ENCODE results near the gene MCC.
A peak's percentile ranks its signal among the peaks of the same experiment; 100 is the strongest.

MCC gene

DNA sequence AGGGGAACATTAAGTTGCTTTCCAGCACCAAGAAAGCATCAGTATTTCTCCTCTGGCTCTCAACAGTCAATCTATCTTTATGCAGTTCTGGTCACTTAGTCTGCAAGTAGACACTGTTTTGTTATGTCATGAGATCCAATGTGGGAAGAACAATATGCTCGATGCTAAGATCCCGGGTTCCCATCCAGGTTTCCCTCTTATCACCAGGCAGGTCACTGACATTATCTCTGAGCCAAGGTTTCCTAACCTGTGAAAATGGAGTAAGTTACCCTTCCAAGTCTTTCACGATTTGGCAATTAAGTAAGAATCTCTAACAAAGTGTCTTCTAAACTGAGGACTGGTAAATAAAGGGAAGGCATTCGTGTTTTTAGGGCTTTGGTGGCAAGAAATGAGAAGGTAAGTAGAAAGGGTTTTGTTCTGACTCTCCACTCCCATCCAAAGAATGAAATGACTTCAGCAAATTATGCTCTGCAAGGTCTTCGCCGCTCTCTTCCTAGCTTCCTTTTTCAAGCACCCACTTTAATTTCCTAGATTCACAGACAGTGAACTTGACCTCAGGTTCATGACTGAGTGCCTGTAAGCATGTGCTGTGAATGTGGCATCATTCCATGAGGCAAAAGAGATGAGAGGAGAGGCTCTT lies 425.3 kb downstream of the MCC start:
- DNase-seq, result no peak

DNA sequence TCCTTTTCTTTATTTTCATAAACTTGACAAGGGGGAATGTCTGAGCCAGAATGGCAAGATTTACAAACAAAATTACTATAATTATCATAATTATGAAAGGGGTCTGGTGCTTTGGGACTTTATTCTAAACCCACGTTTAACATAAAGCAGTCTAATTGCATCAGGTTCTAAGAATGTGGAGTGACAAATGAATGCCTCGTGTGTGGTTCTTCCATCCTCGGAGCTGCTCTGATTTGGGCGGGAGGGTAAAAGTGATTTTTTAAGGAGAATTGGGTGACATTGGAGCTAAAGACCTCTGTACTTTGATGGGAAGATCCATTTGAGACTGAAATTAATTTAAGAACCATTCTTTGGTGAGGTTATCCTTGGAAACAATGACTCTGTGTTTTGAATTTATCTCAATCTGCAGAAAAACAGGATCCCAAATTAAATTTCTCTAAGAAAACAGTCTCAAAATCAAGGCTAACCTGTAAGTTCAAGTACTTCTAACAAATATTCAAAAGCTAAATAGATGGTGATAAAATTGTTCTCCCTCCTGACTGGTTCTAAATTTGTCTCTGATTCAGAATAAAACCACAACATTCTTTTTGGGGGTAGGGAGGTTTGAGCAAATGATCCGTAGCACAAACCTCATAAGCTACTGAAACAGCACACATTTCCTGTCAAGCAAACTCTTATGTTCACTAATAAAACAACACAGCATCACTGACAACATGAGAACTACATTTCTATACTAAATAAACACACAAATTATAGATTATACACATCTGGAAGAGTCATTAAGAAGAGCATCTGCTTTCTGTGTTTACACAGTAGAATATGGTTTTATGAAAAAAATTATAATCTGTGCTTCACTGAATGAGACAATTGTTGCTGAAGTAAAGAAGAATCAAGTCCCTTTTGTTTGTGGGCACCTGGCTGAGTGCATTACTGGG lies 426.1 kb downstream of the MCC start:
- DNase-seq, result no peak

DNA sequence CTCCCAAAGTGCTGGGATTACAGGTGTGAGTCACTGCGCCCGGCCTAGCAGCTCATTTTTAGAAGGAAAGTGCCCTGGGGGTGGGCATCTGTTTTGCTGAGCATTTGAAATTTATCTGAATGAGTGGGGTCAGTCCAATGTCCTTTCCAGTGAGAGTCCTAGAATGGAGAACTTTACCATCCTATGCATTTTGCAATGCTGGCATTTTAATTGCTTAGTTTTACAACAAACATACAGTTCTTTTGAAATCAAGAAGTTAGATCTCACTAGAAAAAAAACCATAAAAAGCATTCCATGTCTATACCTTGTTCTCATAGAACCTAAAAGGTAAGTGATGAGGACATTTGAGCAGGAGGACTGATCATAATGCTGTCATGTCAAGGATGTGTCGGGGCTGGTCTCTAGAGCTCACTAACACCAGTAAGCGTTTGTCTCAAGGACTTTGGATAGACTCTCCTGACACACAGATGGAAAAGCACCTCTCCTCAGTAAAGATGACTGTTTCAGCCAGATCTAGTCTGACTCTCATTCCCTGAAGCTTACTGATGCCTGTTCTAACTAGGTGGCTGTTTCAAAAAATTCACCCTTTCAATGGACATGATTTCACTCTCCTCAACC lies 427.7 kb downstream of the MCC start:
- no peak for DNase-seq

DNA sequence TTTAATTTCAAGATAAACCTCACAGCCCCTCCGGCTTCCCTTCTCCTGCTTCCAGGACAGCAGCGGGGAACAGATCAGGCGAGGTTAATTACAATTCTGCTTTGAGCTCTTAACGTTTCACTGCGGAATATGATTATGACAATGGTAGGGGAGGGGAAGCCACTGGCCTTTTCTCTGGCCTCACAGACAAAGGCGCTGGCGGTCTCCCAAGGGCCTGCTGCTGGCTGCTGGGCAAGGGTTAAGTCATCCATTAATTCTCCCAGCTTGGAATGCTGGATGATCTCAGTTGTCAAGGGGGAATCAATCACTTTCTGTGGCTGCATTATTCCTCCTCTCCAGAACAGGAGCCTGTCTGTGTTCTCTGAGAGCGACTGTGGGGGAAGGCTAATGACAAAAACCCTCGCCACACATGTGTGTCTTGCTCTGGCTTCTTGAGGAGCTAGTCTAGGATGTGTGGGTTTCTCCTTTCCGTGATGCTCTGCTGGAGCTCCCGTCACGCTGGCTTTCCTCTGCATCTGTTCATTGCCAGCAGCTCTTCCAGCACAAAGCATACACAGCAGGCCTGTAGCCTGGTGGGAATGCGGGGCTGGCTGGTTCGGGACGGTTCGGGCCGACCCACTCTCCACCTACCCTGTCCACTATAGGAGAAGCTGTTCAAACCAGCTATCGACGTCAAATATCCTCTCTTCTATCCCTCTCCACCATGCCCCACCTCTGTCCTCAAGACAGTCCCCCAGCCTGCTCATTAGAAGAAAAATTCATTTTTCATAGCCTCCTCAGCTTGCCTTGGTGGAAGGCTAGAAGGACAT lies 428.8 kb downstream of the MCC start:
- DNase-seq, result no peak

DNA sequence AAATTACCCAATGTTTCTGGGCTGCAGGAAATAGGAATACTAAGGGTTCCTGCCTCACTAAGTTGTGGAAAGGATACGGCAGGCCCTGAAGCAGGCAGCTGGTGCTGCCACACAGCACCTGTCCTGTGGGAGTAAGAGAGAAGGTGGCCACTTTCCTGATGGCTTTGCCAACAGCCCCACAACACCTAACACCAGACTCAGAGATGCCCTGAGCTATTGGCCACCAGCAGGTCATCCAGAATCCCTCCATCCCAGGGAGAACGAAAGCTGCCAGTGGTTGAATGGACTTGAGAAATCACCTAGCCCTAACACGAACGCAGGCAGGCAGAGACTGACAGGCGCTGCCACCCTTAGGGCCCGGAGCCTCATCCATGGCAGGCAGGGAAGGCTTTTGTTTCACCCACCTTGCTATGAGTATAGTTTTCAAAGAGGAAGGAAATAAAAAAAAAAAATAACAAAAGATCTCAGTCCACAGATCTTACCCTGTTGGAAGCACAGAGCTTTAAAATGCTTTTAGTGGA lies 429.5 kb downstream of the MCC start:
- no peak for DNase-seq

DNA sequence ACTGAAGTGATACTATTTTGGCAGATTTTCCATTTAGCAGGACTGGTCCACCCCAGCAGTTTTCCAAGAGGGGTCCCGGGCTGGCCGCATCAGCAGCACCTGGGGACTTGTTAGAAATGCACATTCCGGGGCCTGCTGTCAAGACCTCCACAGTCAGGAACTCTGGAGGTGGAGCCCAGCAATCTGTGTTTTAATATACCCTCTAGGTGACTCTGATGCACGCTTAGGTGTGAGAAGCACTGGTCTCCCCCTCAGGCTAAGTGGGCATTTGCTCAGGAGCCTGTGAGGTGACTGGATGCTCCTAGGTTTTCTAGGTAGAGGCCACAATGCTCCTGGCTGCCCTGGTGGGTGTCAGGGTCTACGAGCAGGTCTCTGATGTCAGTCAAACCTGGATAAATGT lies 430.0 kb downstream of the MCC start:
- no peak for DNase-seq

DNA sequence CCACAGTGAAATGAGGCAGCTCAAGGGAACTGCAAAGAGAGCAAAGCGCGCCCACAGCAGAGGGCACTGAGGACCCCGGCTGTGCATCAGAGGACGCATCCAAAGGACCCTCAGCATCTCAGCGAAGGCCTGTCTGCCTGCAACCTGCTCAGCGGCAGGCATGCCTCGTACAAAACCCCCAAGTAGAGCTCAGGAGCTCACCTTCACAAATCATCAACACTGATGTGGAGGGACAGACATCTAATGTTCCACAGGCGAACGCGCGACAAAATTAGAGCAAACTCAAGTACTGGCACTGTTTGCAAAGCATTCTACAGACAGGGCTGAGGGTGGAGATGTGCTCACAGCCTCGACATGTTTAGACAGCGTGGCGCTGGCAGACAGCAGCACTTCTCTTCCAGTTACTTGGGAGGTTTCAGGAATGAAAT lies 430.7 kb downstream of the MCC start:
- no peak for DNase-seq

DNA sequence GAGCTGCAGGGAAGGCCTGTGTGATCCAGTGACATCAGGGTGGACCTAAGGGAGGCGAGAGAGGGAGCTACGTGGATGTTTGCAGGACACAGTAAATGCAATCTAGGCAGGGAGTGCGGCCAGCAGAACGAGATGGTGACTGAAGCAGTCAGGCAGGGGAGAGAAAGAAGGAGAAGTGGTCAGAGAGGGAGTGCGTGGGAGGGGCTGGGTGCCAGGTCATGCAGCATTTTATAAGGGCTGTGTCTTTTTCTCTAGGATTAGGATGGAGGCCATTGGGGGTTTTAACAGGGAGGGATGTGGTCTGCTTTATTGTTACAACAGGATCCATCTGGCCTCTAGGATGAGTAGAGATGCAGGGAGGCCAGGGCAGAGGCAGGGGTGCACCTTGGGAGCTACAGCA lies 431.3 kb downstream of the MCC start:
- no peak for DNase-seq

DNA sequence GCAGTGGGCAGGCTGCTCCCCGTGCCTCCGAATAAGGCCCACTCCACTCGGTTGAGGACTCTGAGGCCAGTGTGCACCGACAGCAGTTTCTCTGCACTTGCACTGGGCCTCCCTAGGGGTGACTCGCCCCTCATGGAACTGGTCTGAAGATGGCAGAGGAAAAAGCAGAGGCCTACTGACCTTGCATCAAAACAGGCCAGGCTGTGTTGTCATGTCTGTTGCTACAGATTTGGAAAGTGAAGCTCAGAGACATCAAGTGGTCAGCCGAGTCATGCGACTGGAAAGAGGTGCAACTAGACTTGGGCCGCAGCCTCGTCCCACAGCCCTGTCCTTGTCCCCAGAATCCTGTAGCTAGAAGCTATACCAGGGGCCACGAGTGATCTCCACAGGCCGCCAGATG lies 433.4 kb downstream of the MCC start:
- no peak for DNase-seq

DNA sequence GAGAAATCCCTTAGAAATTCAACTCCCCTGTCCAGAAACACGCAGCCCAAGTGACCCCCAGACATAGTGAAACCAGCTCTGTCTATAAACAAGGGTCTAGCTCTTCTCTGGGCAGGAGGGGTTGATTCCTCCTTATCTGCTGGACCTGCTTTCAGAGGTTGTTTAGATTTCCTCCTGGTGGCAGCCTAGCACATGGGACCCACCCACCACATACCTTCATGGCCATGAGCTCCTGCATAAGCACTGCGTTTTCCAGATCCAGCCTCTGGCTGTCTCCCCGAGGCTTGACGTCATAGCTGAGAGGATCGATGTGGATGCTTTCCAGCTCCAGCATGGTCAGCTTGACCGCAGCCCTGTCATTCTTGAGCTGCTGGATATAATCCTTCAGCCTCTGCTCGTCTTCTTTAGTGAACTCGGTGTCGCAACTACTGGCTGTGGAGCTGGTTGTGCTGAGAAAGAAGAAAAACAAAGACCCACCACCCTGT lies 434.7 kb downstream of the MCC start:
- no peak for DNase-seq

DNA sequence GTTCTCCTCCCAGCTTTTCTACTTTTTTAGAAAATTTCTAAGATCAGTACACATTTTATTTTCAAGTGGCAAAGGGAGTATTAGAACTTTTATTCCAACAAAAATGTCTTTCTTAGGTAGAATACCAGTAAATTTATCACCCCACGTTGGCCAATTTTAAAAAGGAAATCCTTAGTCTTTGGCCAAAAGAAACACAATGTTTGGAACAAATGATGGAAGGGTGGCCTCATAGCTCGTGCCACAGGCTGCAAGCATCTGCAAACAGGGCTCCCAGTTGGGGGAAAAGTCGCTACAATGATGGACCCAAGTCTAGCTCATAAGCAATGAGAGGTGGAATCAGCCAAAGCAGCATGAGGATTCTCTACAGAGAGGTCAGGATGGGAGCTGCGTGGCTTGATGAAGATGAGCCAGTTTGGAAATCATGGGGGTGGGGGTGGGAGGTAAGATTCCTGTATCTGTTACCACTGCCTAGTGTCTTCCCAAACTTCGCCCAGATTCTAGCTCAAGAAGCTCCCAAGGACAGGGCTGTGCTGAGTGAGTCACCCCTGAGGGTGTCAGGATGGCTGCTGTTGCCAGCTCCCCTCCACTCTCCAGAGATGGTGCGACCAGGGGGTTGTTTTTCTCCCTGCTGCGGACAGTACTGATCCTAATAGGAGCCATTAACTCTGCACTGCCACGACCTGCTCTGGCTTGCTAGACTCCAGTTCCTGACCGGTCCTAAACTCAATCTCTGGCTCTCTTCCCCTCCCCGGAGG lies 436.0 kb downstream of the MCC start:
- no peak for DNase-seq

DNA sequence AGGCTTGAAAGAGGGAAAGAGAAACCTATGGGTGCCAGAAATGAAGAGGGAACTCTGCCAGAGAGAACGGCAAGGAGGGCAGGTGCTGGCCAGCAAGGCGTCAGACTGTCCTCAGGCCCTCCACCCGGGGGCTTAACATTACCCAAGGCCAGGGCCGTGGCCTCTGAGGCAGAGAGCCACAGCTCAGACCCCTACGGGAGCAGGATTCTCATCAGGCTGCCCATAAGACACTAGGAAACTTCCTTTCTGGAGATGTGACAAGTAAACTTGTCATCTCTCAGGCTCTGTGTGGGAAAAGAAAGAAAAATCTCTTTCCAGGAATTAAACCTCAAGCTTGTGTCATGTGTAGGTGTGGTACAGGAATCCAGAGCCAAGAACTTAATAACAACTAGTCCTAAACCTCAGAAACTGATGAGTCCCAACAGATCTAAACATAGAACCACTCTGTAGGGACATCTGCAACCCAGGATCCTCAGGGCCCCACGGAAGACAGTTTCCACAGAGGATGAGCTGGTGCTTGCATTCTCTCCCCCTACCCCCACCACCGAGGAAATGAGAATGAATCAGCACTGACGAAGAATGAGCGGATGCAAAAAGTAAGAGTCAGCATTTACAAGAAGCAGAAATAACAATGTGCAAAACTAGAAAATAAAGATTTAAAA lies 437.4 kb downstream of the MCC start:
- no peak for DNase-seq

DNA sequence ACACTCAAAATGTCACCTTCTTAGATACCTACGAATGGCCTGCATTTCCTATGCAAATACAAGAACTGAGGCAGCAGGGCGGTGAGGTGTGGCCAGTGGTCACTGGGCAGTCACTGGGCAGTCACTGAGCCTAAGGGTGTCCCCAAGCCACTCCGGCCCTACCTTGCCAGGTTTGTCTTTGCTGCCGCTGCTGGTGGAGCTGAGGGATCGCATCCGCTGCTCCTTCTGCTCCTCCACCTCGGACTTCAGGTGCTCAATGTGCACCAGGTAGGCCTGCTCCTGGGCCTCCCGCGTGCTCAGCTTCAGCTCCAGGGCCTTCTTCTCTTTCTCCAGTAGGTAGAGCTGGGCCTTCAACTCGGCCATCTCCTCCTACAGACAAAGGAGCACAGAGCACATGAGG lies 439.3 kb downstream of the MCC start:
- DNase-seq, result no peak

DNA sequence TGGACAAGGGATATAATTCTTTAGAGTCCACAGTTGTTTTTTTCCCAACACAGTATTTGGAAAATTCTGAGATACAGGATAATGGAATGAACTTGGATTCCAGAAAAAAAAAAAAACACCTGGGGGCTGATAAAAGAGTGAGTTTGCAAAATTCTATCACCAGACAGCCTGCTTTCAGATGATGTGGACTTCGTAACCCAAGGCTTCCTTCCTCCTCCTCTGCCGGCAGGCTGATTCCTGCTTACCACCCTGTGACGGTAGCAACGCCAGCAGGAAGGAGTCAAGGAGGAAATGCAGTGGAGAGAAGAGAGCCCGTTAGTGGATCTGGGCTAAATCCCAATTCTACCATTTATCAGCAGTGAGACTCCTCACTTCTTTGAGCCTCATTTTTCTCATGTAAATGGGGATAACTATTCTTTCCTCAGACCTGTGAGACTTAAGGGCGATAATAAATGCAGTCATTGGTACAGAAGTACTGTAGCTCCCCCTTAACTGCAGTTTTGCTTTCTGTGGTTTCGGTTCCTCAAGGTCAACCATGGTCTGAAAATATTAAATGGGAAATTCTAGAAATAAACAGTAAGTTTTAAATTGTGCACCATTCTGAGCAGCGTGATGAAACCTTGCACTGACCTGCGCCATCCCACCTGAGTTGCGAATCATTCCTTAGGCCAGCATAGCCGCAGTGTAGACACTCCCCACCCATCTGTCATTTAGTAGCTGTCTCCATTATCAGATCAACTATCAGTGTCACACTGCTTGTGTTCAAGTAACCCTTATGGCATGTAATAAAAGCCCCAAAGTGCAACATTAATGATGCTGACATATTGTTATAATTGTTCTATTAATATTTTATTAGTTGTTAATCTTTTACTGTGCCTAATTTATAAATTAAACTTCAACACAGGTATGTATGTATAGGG lies 440.3 kb downstream of the MCC start:
- DNase-seq, result no peak

DNA sequence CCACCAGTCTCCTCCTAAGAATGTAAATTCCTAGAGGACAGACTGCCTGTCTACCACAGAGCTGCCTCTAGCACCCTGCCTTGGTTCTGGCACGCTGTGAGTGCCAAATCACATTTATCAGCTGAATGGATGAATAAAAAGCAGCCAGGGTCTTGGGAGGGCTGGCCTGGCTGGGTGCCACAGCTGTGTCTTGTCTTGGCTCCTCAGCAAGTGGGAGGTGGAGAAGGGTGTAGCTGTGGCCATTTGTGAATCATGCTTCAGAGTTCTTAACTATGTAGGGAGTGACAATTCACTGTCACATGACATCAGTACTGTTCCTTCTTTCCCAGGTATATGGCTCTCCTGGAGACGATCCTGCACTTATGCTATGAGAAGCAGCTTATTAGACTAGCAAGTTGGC lies 441.0 kb downstream of the MCC start:
- DNase-seq, result no peak

DNA sequence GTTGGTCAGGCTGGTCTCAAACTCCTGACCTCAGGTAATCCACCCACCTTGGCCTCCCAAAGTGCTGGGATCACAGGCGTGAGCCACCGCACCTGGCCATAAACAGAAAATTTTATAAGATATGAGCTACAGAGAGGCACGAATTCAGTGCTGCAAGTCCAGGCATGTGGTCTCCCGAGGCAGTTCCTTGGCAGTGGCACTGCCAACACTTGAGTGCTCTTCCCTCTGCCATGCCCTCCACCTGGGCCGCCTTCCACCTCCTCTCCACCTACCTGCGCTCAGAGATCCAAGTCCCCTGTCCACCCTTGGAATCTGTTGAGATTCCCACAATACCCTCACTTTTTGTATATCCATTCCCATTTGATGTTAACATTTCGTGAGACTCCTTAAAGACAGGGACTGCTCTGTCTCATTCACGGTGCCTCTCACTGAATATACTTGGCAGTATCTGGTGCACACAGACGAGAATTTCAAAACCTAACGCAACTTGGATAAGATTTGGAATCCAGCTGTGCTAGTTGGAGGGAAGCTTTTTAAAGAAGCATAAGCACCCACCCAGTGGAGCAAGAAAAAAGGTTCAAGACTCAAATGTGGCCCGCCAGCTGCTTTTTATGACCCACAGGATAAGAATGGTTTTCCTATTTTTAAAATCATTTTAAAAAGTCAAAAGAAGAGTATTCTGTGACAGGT lies 443.3 kb downstream of the MCC start:
- no peak for DNase-seq

DNA sequence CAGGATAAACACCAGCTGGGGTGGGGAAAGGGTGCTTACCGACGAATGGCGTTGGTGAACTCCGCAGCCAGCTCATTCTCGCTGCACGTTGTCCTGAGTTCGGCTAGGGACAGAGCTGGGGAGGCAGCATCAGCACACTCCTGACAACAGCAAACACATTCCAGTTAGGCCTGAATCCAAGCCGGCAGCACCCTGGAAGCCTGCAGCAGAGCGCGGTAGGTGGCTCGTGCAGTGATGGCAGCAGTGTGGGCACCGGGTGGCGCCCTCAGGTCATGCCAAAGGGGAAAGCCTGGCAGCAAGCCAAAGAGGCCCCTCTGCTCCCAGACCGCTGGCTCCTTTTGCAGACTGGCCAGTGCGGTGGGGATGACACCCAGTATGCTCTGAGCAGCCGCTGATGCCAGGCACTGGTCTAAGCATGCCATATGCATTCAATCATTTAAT lies 444.7 kb downstream of the MCC start:
- DNase-seq, result peak; percentile 64

DNA sequence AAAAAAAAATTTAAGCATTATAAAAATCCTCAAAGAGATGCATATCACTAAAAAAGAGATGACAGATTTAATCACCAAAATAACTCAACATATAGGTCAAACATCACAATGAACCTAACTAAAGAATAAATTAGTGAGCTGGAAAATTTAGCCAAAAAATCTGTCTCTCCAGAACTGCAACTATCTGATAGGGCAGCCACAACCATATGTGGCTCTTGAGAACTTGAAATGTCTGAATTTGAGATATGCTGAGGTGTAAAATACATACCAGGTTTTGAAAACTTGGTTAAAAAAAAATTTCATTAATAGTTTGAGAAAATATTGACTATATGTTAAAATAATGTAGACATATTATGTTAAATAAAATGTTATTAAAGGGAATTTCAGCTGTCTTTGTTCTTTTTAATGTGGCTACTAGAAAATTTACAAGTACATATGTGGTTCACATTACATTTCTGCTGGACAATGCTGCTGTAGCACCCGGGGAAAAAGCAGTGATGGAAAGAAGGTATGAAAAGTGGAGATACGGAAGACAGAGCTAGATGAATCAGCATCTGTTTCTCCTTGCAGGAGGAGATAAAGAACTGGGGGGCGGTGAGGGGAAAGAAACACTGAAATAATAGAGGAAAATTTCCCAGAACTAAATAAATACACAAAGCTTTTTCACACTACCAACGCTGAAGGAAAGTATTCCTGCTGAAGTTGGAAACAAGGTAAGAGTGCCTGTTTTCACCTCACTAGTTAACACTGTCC lies 445.6 kb downstream of the MCC start:
- no peak for DNase-seq
